Ovary (tissue), 3 donors: Measurements from ENCODE around the gene MAP7D1.

Experiments used
- CTCF ChIP-seq, 3 donors: fragments of 450-650 bp in 2 of 3; fragments of 200-600 bp in 1 of 3; IDR thresholded peaks; one replicate each; pipeline versions ENCODE4 v1.5.1 to v1.8.0; 2016 to 2022; ENCODE audit warnings: antibody characterized with exemption in 3 of 3, mild to moderate bottlenecking in 1 of 3
- EP300 ChIP-seq: sonication (generic); formaldehyde crosslinking; IDR thresholded peaks from one replicate; pipeline ENCODE4 v1.6.1; 2017; ENCODE audit warnings: antibody characterized with exemption
- POLR2A ChIP-seq: fragments of 450-650 bp; IDR thresholded peaks from one replicate; pipeline ENCODE4 v1.6.1; 2017; ENCODE audit warnings: antibody characterized with exemption, mild to moderate bottlenecking, moderate library complexity
- donor health status: DM: no; HTN: no; CAD: no.

GRCh38 chr1:36223381-36223995 is 67.5 kb downstream of the MAP7D1 start:
- no peak for TF ChIP-seq CTCF (IDR thresholded peaks at IDR 0.05)
- peak; percentile 1 for TF ChIP-seq POLR2A
- no peak for TF ChIP-seq EP300
